Kasumi-1 (cell line): ENCODE measurements around the gene NDRG3.
A peak's percentile ranks its signal among the peaks of the same experiment; 100 is the strongest.
"Not testable (repeated sequence)": the region's sequence is repeated elsewhere in the genome, so short reads cannot be mapped to it uniquely, and the experiment has no call there.

ENCODE experiments used
- DNase-seq, 2 experiments: peaks; one replicate each; lab custom pipeline; 2025; lab: John Stamatoyannopoulos, UW

Gene NDRG3

GRCh38 chr20:36644032-36644705 is 101.7 kb downstream of the NDRG3 start:
- DNase-seq = no peak

GRCh38 chr20:36642136-36642535 is 103.8 kb downstream of the NDRG3 start:
- DNase-seq = no peak

GRCh38 chr20:36641506-36641843 is 104.4 kb downstream of the NDRG3 start:
- no peak for DNase-seq

GRCh38 chr20:36638876-36639400 is 107.0 kb downstream of the NDRG3 start:
- not testable (repeated sequence) for DNase-seq

- no peak for DNase-seq
These were observed 111.5 kb downstream of the NDRG3 start for GRCh38 chr20:36634342-36634741.

- DNase-seq = no peak
These were observed 112.6 kb downstream of the NDRG3 start for GRCh38 chr20:36633285-36633772.

GRCh38 chr20:36632487-36633284 is 113.2 kb downstream of the NDRG3 start:
- no peak for DNase-seq

- no peak for DNase-seq
These were observed 113.8 kb downstream of the NDRG3 start for GRCh38 chr20:36632147-36632486.

GRCh38 chr20:36631646-36632045 is 114.2 kb downstream of the NDRG3 start:
- DNase-seq = no peak

- peak; percentile 55 to 73 for DNase-seq
These were observed 115.9 kb downstream of the NDRG3 start for GRCh38 chr20:36629719-36630681.

- no peak for DNase-seq
These were observed 117.8 kb downstream of the NDRG3 start for GRCh38 chr20:36628076-36628475.

- DNase-seq = no peak
These were observed 121.0 kb downstream of the NDRG3 start for GRCh38 chr20:36624944-36625324.

GRCh38 chr20:36624068-36624943 is 121.6 kb downstream of the NDRG3 start:
- DNase-seq = no peak

- DNase-seq = no peak
These were observed 122.4 kb downstream of the NDRG3 start for GRCh38 chr20:36623444-36623843.

GRCh38 chr20:36620917-36621316 is 125.0 kb downstream of the NDRG3 start:
- DNase-seq = no peak

GRCh38 chr20:36614781-36615557 is 130.9 kb downstream of the NDRG3 start:
- no peak for DNase-seq

- DNase-seq = no peak
These were observed 131.9 kb downstream of the NDRG3 start for GRCh38 chr20:36613974-36614373.

GRCh38 chr20:36611625-36612024 is 134.3 kb downstream of the NDRG3 start:
- no peak for DNase-seq

GRCh38 chr20:36608388-36608728 is 137.5 kb downstream of the NDRG3 start:
- DNase-seq = not testable (repeated sequence)

GRCh38 chr20:36607586-36608387 is 138.1 kb downstream of the NDRG3 start:
- DNase-seq = no peak
